K562 (cell line): ENCODE results near the gene SKIC2. TPM values are rescaled to one million over a fixed set of nuclear protein-coding genes. Genes with fewer than 3 reads are reported as not detected.
"Not testable (repeated sequence)": the region's sequence is repeated elsewhere in the genome, so short reads cannot be mapped to it uniquely, and the experiment has no call there.

Source experiments
- ATAC-seq: fragments of 200-7000 bp; cut with Tn5 transposase; 3 replicates; pipeline ENCODE4 v1.9.1; 2020; ENCODE audit warnings: moderate library complexity
- BruUV-seq: library from RNA; stranded (reverse); fragments of 400-500 nt; replicated peaks from 2 replicates; lab custom pipeline; 2021; lab: Mats Ljungman, UMichigan
- CTCF ChIA-PET: fragments of 300-600 bp; formaldehyde crosslinking; extraction: SDS; loops from one replicate; lab custom pipeline; 2021; ENCODE audit warnings: low intra/inter-chr PET ratio; lab: Yijun Ruan, JAX
- POLR2A ChIA-PET: fragments of 300-600, 350-650 bp; sonication (Branson Sonifier 250); formaldehyde crosslinking; extraction: SDS; loops from one replicate; lab custom pipeline; 2021; ENCODE audit warnings: antibody characterized with exemption, inconsistent platforms; lab: Yijun Ruan, JAX
- DNase-seq, 4 experiments: peaks; one replicate each; pipeline versions ENCODE4 v3.0.0 to v3.0.0-alpha.2; 2011 to 2018; ENCODE audit warnings: low spot score in 3 of 4, mixed read lengths in 3 of 4; ENCODE audit errors: extremely low read depth in 1 of 4
- FAIRE-seq: peaks from 2 replicates; lab custom pipeline; 2011; peaks lifted over from hg19 to GRCh38; lab: Jason Lieb, UNC
- H2AFZ ChIP-seq: 2 replicates; pipeline ENCODE4 v1.6.0; 2011; ENCODE audit warnings: low read depth, low read length, control low read depth, inconsistent platforms
- H3K27ac ChIP-seq: fragments of 200-600 bp; 3 replicates; pipeline ENCODE4 v1.8.0; 2011; ENCODE audit warnings: low read depth, mild to moderate bottlenecking, control low read depth, inconsistent platforms, low read length, moderate library complexity, mixed read lengths; ENCODE audit errors: extremely low read depth
- H3K27me3 ChIP-seq, 2 experiments: fragments of 300-600 bp in 1 of 2; 2 replicates in 1 of 2; 3 replicates in 1 of 2; pipeline versions ENCODE4 v1.6.0 to v1.8.0; 2011; ENCODE audit warnings: inconsistent platforms in 2 of 2, low read length in 2 of 2, mild to moderate bottlenecking in 1 of 2, mixed read lengths in 1 of 2, moderate library complexity in 1 of 2; ENCODE audit not compliant: control insufficient read depth in 2 of 2, insufficient read depth in 2 of 2
- H3K36me3 ChIP-seq: fragments of 300-600 bp; 3 replicates; pipeline ENCODE4 v1.8.0; 2011; ENCODE audit warnings: mild to moderate bottlenecking, low read length, inconsistent platforms; ENCODE audit not compliant: control insufficient read depth, insufficient read depth
- H3K4me1 ChIP-seq, 2 experiments: fragments of 200-600 bp in 1 of 2; replicated peaks in 1 of 2; 2 replicates in 1 of 2; 3 replicates in 1 of 2; pipeline versions ENCODE4 v1.5.1 to v1.8.0; 2011; ENCODE audit warnings: inconsistent platforms in 2 of 2, low read length in 2 of 2, mild to moderate bottlenecking in 1 of 2, mixed read lengths in 1 of 2, moderate library complexity in 1 of 2; ENCODE audit not compliant: control insufficient read depth in 2 of 2, insufficient read depth in 2 of 2
- H3K4me2 ChIP-seq: 2 replicates; pipeline ENCODE4 v1.6.1; 2011; ENCODE audit warnings: low read length, control low read depth, inconsistent platforms, mixed read lengths; ENCODE audit not compliant: insufficient read depth
- H3K4me3 ChIP-seq: fragments of 200-600 bp; sonication (generic), shearing (Covaris generic); 2 replicates; pipeline ENCODE4 v1.5.1; 2016; ENCODE audit warnings: control low read depth, inconsistent platforms
- H3K79me2 ChIP-seq: fragments of 200-600 bp; 3 replicates; pipeline ENCODE4 v1.8.0; 2011; ENCODE audit warnings: low read length, inconsistent platforms; ENCODE audit not compliant: control insufficient read depth, insufficient read depth
- H3K9ac ChIP-seq, 2 experiments: 2 replicates each; pipeline versions ENCODE4 v1.6.0 to v1.6.1; 2011; ENCODE audit warnings: low read depth in 2 of 2, low read length in 2 of 2, control low read depth in 1 of 2, inconsistent platforms in 1 of 2, mild to moderate bottlenecking in 1 of 2, mixed read lengths in 1 of 2; ENCODE audit not compliant: insufficient read depth in 1 of 2
- H3K9me1 ChIP-seq: one replicate; pipeline ENCODE4 v1.6.0; 2011; ENCODE audit warnings: inconsistent platforms, mild to moderate bottlenecking, low read length, moderate library complexity; ENCODE audit not compliant: control insufficient read depth, insufficient read depth
- H3K9me3 ChIP-seq: replicated peaks from 2 replicates; pipeline ENCODE4 v1.5.1; 2011; ENCODE audit warnings: low read depth, low read length, inconsistent platforms; ENCODE audit not compliant: control insufficient read depth, insufficient read depth
- H4K20me1 ChIP-seq: replicated peaks from 2 replicates; pipeline ENCODE4 v1.6.1; 2011; ENCODE audit warnings: low read length, inconsistent platforms, mixed read lengths; ENCODE audit not compliant: control insufficient read depth, insufficient read depth
- EGR1 ChIP-seq: fragments of 450-650 bp; conservative IDR thresholded peaks from 2 replicates; pipeline ENCODE4 v1.6.1; 2017; ENCODE audit warnings: mild to moderate bottlenecking
- HMGXB4 ChIP-seq: sonication (generic); formaldehyde crosslinking; IDR thresholded peaks from 2 replicates; pipeline ENCODE4 v1.8.1; 2023; ENCODE audit warnings: mild to moderate bottlenecking, missing genetic modification reagents
- SMAD2 ChIP-seq: fragments of 150-350 bp; IDR thresholded peaks from 2 replicates; pipeline ENCODE4 v1.6.1; 2014; ENCODE audit warnings: low read depth, mild to moderate bottlenecking, low read length
- SREBF2 ChIP-seq: sonication (generic); formaldehyde crosslinking; IDR thresholded peaks from 2 replicates; pipeline ENCODE4 v1.4.0; 2020; ENCODE audit warnings: mild to moderate bottlenecking, missing genetic modification reagents
- ZNF239 ChIP-seq: fragments of 250-450 bp; sonication (Bioruptor Pico); IDR thresholded peaks from 2 replicates; pipeline ENCODE4 v1.4.0; 2020; ENCODE audit warnings: mild to moderate bottlenecking
- ZNF384 ChIP-seq: IDR thresholded peaks from 2 replicates; pipeline ENCODE4 v1.6.1; 2012; ENCODE audit warnings: low read depth, low read length, improper control_type of control experiment
- WGBS: fragments of 100-300 bp; shearing (Covaris generic); methylation state at CpG from one replicate; pipeline ENCODE4 v1.1.6; 2016; ENCODE audit warnings: low coverage, mixed read lengths; ENCODE audit not compliant: insufficient coverage; ENCODE audit errors: missing lambda C conversion rate; 5-methylcytosine and 5-hydroxymethylcytosine counted together
- in situ Hi-C: fragments of 300-500 bp; cut with MboI; formaldehyde crosslinking; loops from 4 replicates; pipeline ENCODE4 v1.15.0; 2018; ENCODE audit warnings: inconsistent platforms, mixed read lengths
- intact Hi-C: fragments of 100-400 bp; cut with micrococcal nuclease; formaldehyde crosslinking; loops from 2 replicates; pipeline ENCODE4 v1.14.2; 2022
- polyA plus RNA-seq, 8 experiments: library from polyadenylated mRNA; depleted of rRNA in 4 of 8; stranded (reverse) in 5 of 8; unstranded in 3 of 8; fragments of >200 nt; fragmentation: Nextera tagmentation in 2 of 8; fragmentation: Illumina TruSeq in 1 of 8; extraction: Ambion mirVana in 2 of 8; extraction: Trizol in 1 of 8; gene quantifications; 2 replicates each; pipeline versions ENCODE4 v1.2.1 to v1.2.3, GENCODE V29; 2011 to 2014; ENCODE audit warnings: inconsistent platforms in 1 of 8, missing spikeins in 1 of 8
- total RNA-seq, 7 experiments: library from RNA; depleted of rRNA in 6 of 7; stranded (reverse); fragments of >200 nt in 6 of 7; fragmentation: Illumina TruSeq in 2 of 7; extraction: Trizol in 2 of 7; gene quantifications; 2 replicates each; pipeline versions ENCODE4 v1.2.1 to v1.2.3, GENCODE V29; 2011 to 2021; ENCODE audit warnings: low replicate concordance in 1 of 7

Gene SKIC2
- total and polyA plus RNA-seq, 9 of the 15 experiments (the other 6 are each of a cell fraction or from before 2014, with no cell fraction given), result 3.3 to 94.6 (median 38.8) TPM

DNA sequence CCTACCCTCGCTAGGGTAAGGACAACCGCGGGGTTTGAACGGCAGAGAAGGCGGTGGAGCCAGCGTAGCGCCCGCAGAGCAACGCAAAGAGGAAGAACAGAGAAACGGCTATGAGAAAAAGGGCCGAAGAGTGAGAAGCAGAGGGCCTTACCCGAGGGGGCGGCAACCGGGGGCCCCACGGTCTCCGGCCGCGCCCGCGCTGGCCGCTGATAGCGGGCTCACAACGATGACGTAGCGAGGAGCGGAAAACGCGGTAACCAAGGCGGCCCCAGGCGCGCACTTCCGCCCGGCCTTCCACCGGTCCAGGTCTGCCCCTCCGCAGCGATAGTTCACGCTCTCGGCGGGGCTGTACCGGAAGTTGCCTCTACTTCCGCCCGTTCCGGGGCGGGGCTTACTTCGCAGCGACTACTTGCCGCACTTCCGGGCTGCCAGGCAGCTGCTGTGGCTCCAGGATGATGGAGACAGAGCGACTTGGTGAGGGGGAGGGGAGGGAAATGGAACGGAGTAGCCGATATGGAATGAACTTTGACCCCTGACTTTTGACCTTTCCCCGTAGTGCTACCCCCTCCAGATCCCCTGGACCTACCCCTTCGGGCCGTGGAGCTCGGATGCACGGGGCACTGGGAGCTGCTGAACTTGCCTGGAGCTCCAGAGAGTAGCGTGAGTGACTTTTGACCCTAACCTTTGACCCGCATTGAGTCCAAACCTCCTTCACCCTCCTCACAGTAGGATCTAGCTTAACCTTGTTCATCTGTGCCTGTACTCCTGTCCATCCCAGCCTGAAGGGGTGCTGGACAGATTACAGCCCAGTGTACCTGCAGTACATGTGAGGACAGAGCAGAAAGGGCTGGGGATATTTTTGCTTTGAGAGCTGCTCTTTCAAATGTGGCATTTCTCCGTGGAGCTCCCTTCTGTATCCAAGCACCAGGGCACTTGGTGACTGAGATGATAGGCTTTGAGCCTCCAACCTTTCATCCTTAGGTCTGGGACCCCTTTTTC, at the start of gene SKIC2, which contains the start of gene NELFE (continued):
- TF ChIP-seq SREBF2 (CRISPR knock-in tag) (no peak), SMAD2 (no peak), ZNF239 (CRISPR knock-in tag) (peak; percentile 75), HMGXB4 (CRISPR knock-in tag) (no peak; the same call in 1 of the 2 replicates)

GRCh38 chr6:31909298-31909697, 49.7 kb upstream of the SKIC2 start:
- H3K27ac ChIP-seq, H3K4me3 ChIP-seq, CTCF ChIA-PET, H3K9me1 ChIP-seq, H4K20me1 ChIP-seq, H3K9ac ChIP-seq, ATAC-seq, H3K36me3 ChIP-seq, DNase-seq: not testable (repeated sequence)
- POLR2A ChIA-PET, result interaction anchor here (0.5 to 1.7 kb wide), 5 partner anchors 9 to 60 kb away, joined by 3 to 5 read pairs (median 3); partner anchors contain the start of gene NEU1
- H3K4me1 ChIP-seq, result peaks cover 17 to 23% of the 10 kb centered on the region in 2 experiments
- 75% methylated on average over 6 of the region's 7 CpGs for WGBS
- TF ChIP-seq ZNF384 (peak; percentile 44; the same call in 1 of the 2 replicates), EGR1 (peak; percentile 57)
- TF ChIP-seq, all 486 proteins: peak for 2; not testable (repeated sequence) for 484
- H3K9me3 ChIP-seq, H3K4me2 ChIP-seq, H2AFZ ChIP-seq, BruUV-seq, H3K27me3 ChIP-seq, H3K79me2 ChIP-seq, FAIRE-seq, in situ Hi-C loops: not testable (repeated sequence)
- intact Hi-C loops, result loop anchor here (10.0 kb wide), 1 partner anchor 286 kb away; the partner anchor contains the start of genes GPSM3 and PBX2
